Large intestine (tissue), 12 donors: ENCODE data around the gene TMEM131. TPM values are rescaled to one million over a fixed set of nuclear protein-coding genes. Genes with fewer than 3 reads are reported as not detected.
A peak's percentile ranks its signal among the peaks of the same experiment; 100 is the strongest.
"Not testable (repeated sequence)": the region's sequence is repeated elsewhere in the genome, so short reads cannot be mapped to it uniquely, and the experiment has no call there.

Source experiments
- DNase-seq, 2 donors: peaks; one replicate each; pipeline versions ENCODE4 v3.0.0 to v3.0.0-alpha.2; 2013
- H3K27ac ChIP-seq: one replicate; pipeline ENCODE4 v1.5.1; 2013; ENCODE audit warnings: low read length
- H3K27me3 ChIP-seq: 2 replicates; pipeline ENCODE4 v1.6.1; 2013; ENCODE audit warnings: low read length; ENCODE audit not compliant: control insufficient read depth, insufficient read depth
- H3K36me3 ChIP-seq: 2 replicates; pipeline ENCODE4 v1.6.1; 2013; ENCODE audit warnings: low read length; ENCODE audit not compliant: control insufficient read depth, insufficient read depth
- H3K4me1 ChIP-seq: one replicate; pipeline ENCODE4 v1.6.1; 2013; ENCODE audit warnings: low read length; ENCODE audit not compliant: control insufficient read depth, insufficient read depth
- H3K4me3 ChIP-seq: one replicate; pipeline ENCODE4 v1.5.1; 2013; ENCODE audit warnings: low read length
- H3K9me3 ChIP-seq: one replicate; pipeline ENCODE4 v1.6.1; 2013; ENCODE audit warnings: mild to moderate bottlenecking, low read depth, low read length, moderate library complexity; ENCODE audit not compliant: control insufficient read depth
- WGBS: methylation state at CpG from one replicate; pipeline ENCODE4 v1.1.5; 2013; ENCODE audit warnings: low lambda C conversion rate; ENCODE audit not compliant: insufficient coverage; 5-methylcytosine and 5-hydroxymethylcytosine counted together
- long read RNA-seq, 11 donors: transcript quantifications; one replicate each; lab custom pipeline, GENCODE V29; 2026
- polyA plus RNA-seq: library from polyadenylated mRNA; unstranded; fragments of 120-200 nt; gene quantifications from one replicate; pipeline ENCODE4 v1.2.1, GENCODE V29; 2013

TMEM131 gene
- 41.2 TPM for polyA plus RNA-seq
- long read RNA-seq, donor 1, partial matches to known transcripts, result 0 of 1 reads
- long read RNA-seq, donor 1, other reads (novel, unspliced or antisense), result 0 of 1 reads
- long read RNA-seq, donor 2, full-length matches to known transcripts, result 4 of 20 reads
- long read RNA-seq, donor 2, partial matches to known transcripts, result 16 of 20 reads
- long read RNA-seq, donor 2, other reads (novel, unspliced or antisense), result 0 of 20 reads
- long read RNA-seq, donor 3, result 0 reads
- long read RNA-seq, donor 4, result 0 reads
- long read RNA-seq, donor 5, result 0 reads
- long read RNA-seq, donor 6, full-length matches to known transcripts, result 3 of 8 reads
- long read RNA-seq, donor 6, partial matches to known transcripts, result 5 of 8 reads
- long read RNA-seq, donor 6, other reads (novel, unspliced or antisense), result 0 of 8 reads
- long read RNA-seq, donor 7, partial matches to known transcripts, result 6 of 8 reads
- long read RNA-seq, donor 7, other reads (novel, unspliced or antisense), result 0 of 8 reads
- long read RNA-seq, donor 8, full-length matches to known transcripts, result 9 of 9 reads
- long read RNA-seq, donor 8, partial matches to known transcripts, result 0 of 9 reads
- long read RNA-seq, donor 8, other reads (novel, unspliced or antisense), result 0 of 9 reads
- long read RNA-seq, donor 9, full-length matches to known transcripts, result 2 of 2 reads
- long read RNA-seq, donor 9, partial matches to known transcripts, result 0 of 2 reads
- long read RNA-seq, donor 9, other reads (novel, unspliced or antisense), result 0 of 2 reads
- long read RNA-seq, donor 10, full-length matches to known transcripts, result 2 of 2 reads
- long read RNA-seq, donor 10, partial matches to known transcripts, result 0 of 2 reads
- long read RNA-seq, donor 10, other reads (novel, unspliced or antisense), result 0 of 2 reads
- long read RNA-seq, donor 11, full-length matches to known transcripts, result 4 of 4 reads
- long read RNA-seq, donor 11, partial matches to known transcripts, result 0 of 4 reads
- long read RNA-seq, donor 11, other reads (novel, unspliced or antisense), result 0 of 4 reads

DNA sequence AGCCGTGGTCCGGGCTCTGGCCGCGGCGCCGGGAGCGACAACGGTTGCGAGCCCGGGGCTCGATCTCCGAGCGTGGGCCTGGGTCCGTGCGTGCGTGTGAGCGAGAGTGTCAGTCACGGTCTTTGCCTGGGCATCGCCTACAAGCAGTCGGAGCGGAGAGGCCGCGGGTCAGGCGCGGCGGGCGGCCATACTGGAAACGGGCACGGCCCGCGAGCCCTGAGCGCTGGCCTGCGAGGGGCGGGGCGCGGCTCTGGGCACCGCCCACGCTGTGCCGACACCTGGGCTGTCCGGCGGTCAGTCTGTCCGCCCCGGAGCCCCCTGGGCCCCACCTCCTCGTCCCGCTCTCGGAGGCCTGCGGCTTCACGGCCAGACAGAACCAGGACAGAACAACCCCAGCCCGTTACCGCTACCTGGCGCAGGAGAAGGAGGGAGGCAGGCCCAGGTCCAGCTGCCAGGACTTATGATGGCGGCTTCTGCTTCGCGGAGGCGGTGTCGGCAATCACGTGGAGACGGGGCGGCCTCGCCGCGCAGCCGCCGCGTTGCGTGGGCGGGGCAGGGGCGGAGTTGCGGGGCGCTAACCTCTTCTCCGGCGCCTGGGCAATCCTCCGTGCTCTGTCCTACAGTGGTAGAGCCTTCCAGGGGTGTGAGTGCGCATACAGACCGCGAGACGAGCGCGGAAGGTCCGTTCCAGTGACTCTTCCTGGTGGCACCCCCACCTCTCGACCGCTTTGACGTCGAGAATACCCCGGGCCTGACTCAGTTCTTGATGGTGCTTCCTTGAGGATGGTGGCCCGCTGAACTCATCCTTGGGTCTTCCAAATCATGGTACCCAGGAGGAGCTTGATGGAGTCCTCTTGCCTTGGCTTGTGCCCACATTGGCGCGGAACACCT lies at the start of gene TMEM131:
TSS of gene TMEM131 (minus strand) at position 215 of the 891 bp plus-strand sequence. CDS start 286 bp downstream, outside the sequence.
- peak within 1 kb of the TSS; percentile 73 for H3K4me3 ChIP-seq
- H3K9me3 ChIP-seq, result no peaks in the 10 kb centered on the region
- H3K4me1 ChIP-seq, result peaks cover 5% of the 10 kb centered on the region
- WGBS, result no CpG with 5 or more reads among the region's 88 CpGs
- H3K27me3 ChIP-seq, result no peaks in the 10 kb centered on the region
- H3K27ac ChIP-seq, result peak within 1 kb of the TSS; percentile 93
- peak; percentile 95 to 98 for DNase-seq
- no peaks in the 10 kb centered on the region for H3K36me3 ChIP-seq

DNA sequence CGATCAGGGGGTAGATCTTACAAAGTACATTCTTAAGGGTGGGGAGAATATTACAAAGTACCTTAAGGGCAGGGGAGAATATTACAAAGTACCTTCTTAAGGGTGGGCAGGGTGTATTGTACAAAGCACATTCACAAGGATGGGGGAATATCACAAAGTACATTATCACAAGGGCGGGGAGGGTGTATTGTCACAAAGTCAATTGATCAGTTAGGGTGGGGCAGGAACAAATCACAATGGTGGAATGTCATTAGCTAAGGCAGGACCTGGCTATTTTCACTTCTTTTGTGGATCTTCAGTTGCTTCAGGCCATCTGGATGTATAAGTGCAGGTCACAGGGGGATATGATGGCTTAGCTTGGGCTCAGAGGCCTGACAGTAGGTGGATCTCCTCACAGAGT lies 49.0 kb upstream of the TMEM131 start:
- 100% methylated on average over 1 of the region's 2 CpGs for WGBS
- not testable (repeated sequence) for H3K4me1 ChIP-seq, H3K36me3 ChIP-seq, H3K27me3 ChIP-seq, H3K27ac ChIP-seq, H3K9me3 ChIP-seq, DNase-seq, H3K4me3 ChIP-seq

- no CpG with 5 or more reads among the region's 1 CpG for WGBS
- no peak overlapping the region for H3K27ac ChIP-seq
- no peaks in the 10 kb centered on the region for H3K4me1 ChIP-seq
- DNase-seq, result no peak
- H3K9me3 ChIP-seq, result no peaks in the 10 kb centered on the region
- H3K4me3 ChIP-seq, result no peak overlapping the region
- H3K36me3 ChIP-seq, result no peaks in the 10 kb centered on the region
- no peaks in the 10 kb centered on the region for H3K27me3 ChIP-seq
Measured at GRCh38 chr2:98043101-98043500, 47.4 kb upstream of the TMEM131 start.

GRCh38 chr2:98040331-98040939 lies 44.7 kb upstream of the TMEM131 start:
- Histone ChIP-seq H3K27ac (no peak overlapping the region), H3K4me1 (no peaks in the 10 kb centered on the region), H3K9me3 (no peaks in the 10 kb centered on the region), H3K27me3 (no peaks in the 10 kb centered on the region), H3K36me3 (no peaks in the 10 kb centered on the region), H3K4me3 (no peak overlapping the region)
- no peak for DNase-seq
- WGBS, result no CpG with 5 or more reads among the region's 8 CpGs

- Histone ChIP-seq H3K4me1 (peaks cover under 1% of the 10 kb centered on the region), H3K4me3 (no peak overlapping the region), H3K9me3 (no peaks in the 10 kb centered on the region), H3K36me3 (no peaks in the 10 kb centered on the region), H3K27me3 (no peaks in the 10 kb centered on the region), H3K27ac (no peak overlapping the region)
- DNase-seq, result peak in 1 of 2 donors; percentile 61
- WGBS, result 56% methylated on average over 4 of the region's 12 CpGs
Measured at GRCh38 chr2:98039085-98039756, 43.5 kb upstream of the TMEM131 start.

- Histone ChIP-seq H3K27ac (no peak overlapping the region), H3K36me3 (no peaks in the 10 kb centered on the region), H3K4me3 (no peak overlapping the region), H3K27me3 (no peaks in the 10 kb centered on the region), H3K9me3 (no peaks in the 10 kb centered on the region), H3K4me1 (peaks cover 7% of the 10 kb centered on the region)
- DNase-seq, result no peak
- WGBS, result no CpG with 5 or more reads among the region's 2 CpGs
Measured at GRCh38 chr2:98037666-98038336, 42.1 kb upstream of the TMEM131 start.

DNA sequence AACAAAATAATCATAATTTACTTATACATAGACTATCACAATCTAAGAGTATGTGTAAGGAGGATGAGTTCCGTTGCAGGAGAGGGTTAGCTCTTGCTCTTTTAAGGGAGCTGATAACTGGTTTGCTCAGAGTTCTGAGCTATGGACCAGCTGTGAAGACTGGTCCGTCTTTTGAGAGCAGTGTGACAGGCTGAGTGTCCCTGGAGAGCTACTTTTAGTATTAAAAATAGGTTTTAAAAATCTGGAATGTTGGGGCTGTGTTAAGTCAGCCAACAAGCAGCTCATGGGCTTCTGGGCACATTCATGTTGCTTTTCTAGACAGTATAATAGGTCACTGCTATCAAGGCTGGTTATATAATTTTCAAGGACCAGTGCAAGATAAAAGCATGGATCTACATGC lies 41.5 kb upstream of the TMEM131 start:
- no peaks in the 10 kb centered on the region for H3K36me3 ChIP-seq
- H3K27me3 ChIP-seq, result no peaks in the 10 kb centered on the region
- H3K9me3 ChIP-seq, result no peaks in the 10 kb centered on the region
- H3K4me3 ChIP-seq, result no peak overlapping the region
- no CpG with 5 or more reads among the region's 2 CpGs for WGBS
- peaks cover 7% of the 10 kb centered on the region for H3K4me1 ChIP-seq
- DNase-seq, result no peak
- no peak overlapping the region for H3K27ac ChIP-seq

- no peak for DNase-seq
- peaks cover 7% of the 10 kb centered on the region for H3K4me1 ChIP-seq
Measured at GRCh38 chr2:98036349-98037000, 40.7 kb upstream of the TMEM131 start.

More at GRCh38 chr2:98036349-98037000, 40.7 kb upstream of the TMEM131 start:
- H3K27me3 ChIP-seq, result no peaks in the 10 kb centered on the region
- WGBS, result no CpG with 5 or more reads among the region's 8 CpGs
- H3K36me3 ChIP-seq, result no peaks in the 10 kb centered on the region
- no peak overlapping the region for H3K27ac ChIP-seq
- H3K9me3 ChIP-seq, result no peaks in the 10 kb centered on the region
- no peak overlapping the region for H3K4me3 ChIP-seq
